GM19324 (cell line): ENCODE data around the gene SGMS1.

Experiments
- ATAC-seq: cut with Tn5 transposase; IDR thresholded peaks from one replicate; pipeline ENCODE4 v1.9.1; 2021; ENCODE audit warnings: mild to moderate bottlenecking, moderate library complexity; ENCODE audit not compliant: unreplicated experiment, low FRiP score

Gene SGMS1

GRCh38 chr10:50636618-50637579 lies 13.1 kb upstream of the SGMS1 start:
- ATAC-seq: peak; percentile 88

- ATAC-seq: no peak
These were observed 11.5 kb upstream of the SGMS1 start for GRCh38 chr10:50635286-50635685.

- no peak for ATAC-seq
These were observed 10.7 kb upstream of the SGMS1 start for GRCh38 chr10:50634479-50634878.

GRCh38 chr10:50631052-50631451 lies 7.3 kb upstream of the SGMS1 start:
- no peak for ATAC-seq

- ATAC-seq: no peak
These were observed 5.9 kb upstream of the SGMS1 start for GRCh38 chr10:50629495-50630122.

- ATAC-seq: no peak
These were observed 4.1 kb upstream of the SGMS1 start for GRCh38 chr10:50627896-50628295.

GRCh38 chr10:50627443-50627842 lies 3.7 kb upstream of the SGMS1 start:
- ATAC-seq: no peak

- no peak for ATAC-seq
These were observed 1.9 kb upstream of the SGMS1 start for GRCh38 chr10:50625649-50626132.

- peak; percentile 59 for ATAC-seq
These were observed 1.2 kb upstream of the SGMS1 start for GRCh38 chr10:50624866-50625501.

GRCh38 chr10:50624413-50624865 lies 683 bp upstream of the SGMS1 start:
- peak; percentile 62 for ATAC-seq

GRCh38 chr10:50622706-50623662 lies 772 bp downstream of the SGMS1 start:
- ATAC-seq: peak; percentile 17

GRCh38 chr10:50621968-50622705 lies 1.6 kb downstream of the SGMS1 start:
- peak; percentile 21 for ATAC-seq

- no peak for ATAC-seq
These were observed 2.9 kb downstream of the SGMS1 start for GRCh38 chr10:50620899-50621298.

GRCh38 chr10:50619882-50620281 lies 3.9 kb downstream of the SGMS1 start:
- ATAC-seq: no peak

GRCh38 chr10:50619166-50619565 lies 4.6 kb downstream of the SGMS1 start:
- no peak for ATAC-seq

GRCh38 chr10:50618624-50619023 lies 5.1 kb downstream of the SGMS1 start:
- ATAC-seq: no peak

GRCh38 chr10:50615658-50616057 lies 8.1 kb downstream of the SGMS1 start:
- no peak for ATAC-seq

- ATAC-seq: no peak
These were observed 9.2 kb downstream of the SGMS1 start for GRCh38 chr10:50614444-50615137.
